Astrocyte of the spinal cord (primary cell): ENCODE results near the gene CD302.
"Not testable (repeated sequence)": the region's sequence is repeated elsewhere in the genome, so short reads cannot be mapped to it uniquely, and the experiment has no call there.

ENCODE experiments used
- DNase-seq: peaks from one replicate; pipeline ENCODE4 v3.0.0; 2011; ENCODE audit warnings: low read depth, low spot score
- H3K4me3 ChIP-seq: 2 replicates; pipeline ENCODE4 v1.5.1; 2011; ENCODE audit warnings: low read depth, mild to moderate bottlenecking, low read length, moderate library complexity
- CTCF ChIP-seq: IDR thresholded peaks from 2 replicates; pipeline ENCODE4 v1.5.1; 2012; ENCODE audit warnings: low read depth, mild to moderate bottlenecking, low read length, inconsistent platforms
- in situ Hi-C: cut with HindIII; loops from 2 replicates; pipeline ENCODE4 v1.10.0; 2017; ENCODE audit warnings: low sequenced_read_pairs

Gene CD302

GRCh38 chr2:159788253-159788652, 9.8 kb downstream of the CD302 start:
- no peak for TF ChIP-seq CTCF
- no peak for DNase-seq
- H3K4me3 ChIP-seq = no peak overlapping the region
- in situ Hi-C loops = no loop called here

GRCh38 chr2:159787647-159788046, 10.4 kb downstream of the CD302 start:
- in situ Hi-C loops, H3K4me3 ChIP-seq, DNase-seq: not testable (repeated sequence)

- TF ChIP-seq CTCF = no peak
- no peak overlapping the region for H3K4me3 ChIP-seq
- DNase-seq = no peak
- in situ Hi-C loops = no loop called here
Measured at GRCh38 chr2:159786938-159787337, 11.1 kb downstream of the CD302 start.

GRCh38 chr2:159785195-159785594, 12.8 kb downstream of the CD302 start:
- no peak overlapping the region for H3K4me3 ChIP-seq

GRCh38 chr2:159784744-159785143, 13.3 kb downstream of the CD302 start:
- DNase-seq, in situ Hi-C loops: not testable (repeated sequence)

More at GRCh38 chr2:159785195-159785594, 12.8 kb downstream of the CD302 start:
- DNase-seq = no peak
- in situ Hi-C loops = no loop called here
- no peak for TF ChIP-seq CTCF

GRCh38 chr2:159783556-159783955, 14.5 kb downstream of the CD302 start:
- no peak overlapping the region for H3K4me3 ChIP-seq
- no peak for DNase-seq
- no peak for TF ChIP-seq CTCF
- in situ Hi-C loops = no loop called here

More at GRCh38 chr2:159784744-159785143, 13.3 kb downstream of the CD302 start:
- H3K4me3 ChIP-seq = not testable (repeated sequence)

GRCh38 chr2:159776321-159776720, 21.7 kb downstream of the CD302 start:
- peak; percentile 31 for TF ChIP-seq CTCF
- in situ Hi-C loops = no loop called here
- H3K4me3 ChIP-seq = no peak overlapping the region
- no peak for DNase-seq

GRCh38 chr2:159775021-159775420, 23.0 kb downstream of the CD302 start:
- no peak overlapping the region for H3K4me3 ChIP-seq
- in situ Hi-C loops = no loop called here
- DNase-seq = no peak
- TF ChIP-seq CTCF = no peak
